Frontal cortex (tissue), 4 donors: Measurements from ENCODE around the gene ZMIZ1. TPM values are rescaled to one million over a fixed set of nuclear protein-coding genes. Genes with fewer than 3 reads are reported as not detected.
"Not testable (repeated sequence)": the region's sequence is repeated elsewhere in the genome, so short reads cannot be mapped to it uniquely, and the experiment has no call there.

Source experiments
- DNase-seq, 2 donors: peaks; one replicate each; pipeline ENCODE4 v3.0.0; 2012; ENCODE audit warnings: low spot score in 2 of 2
- FAIRE-seq: peaks from 2 replicates; lab custom pipeline; 2012; peaks lifted over from hg19 to GRCh38; lab: Jason Lieb, UNC
- total RNA-seq: library from RNA; depleted of rRNA; stranded (reverse); fragments of >200 nt; gene quantifications from one replicate; pipeline ENCODE4 v1.2.3, GENCODE V29; 2014
- donor health status: control.
- donor health status: control.
- donor health status: control.

Gene ZMIZ1
- total RNA-seq, 1 donor from 2014 or later: 19.6 TPM

GRCh38 chr10:79331226-79331625, 262.5 kb downstream of the ZMIZ1 start:
- DNase-seq: no peak
- FAIRE-seq: no peak

- no peak for DNase-seq
- FAIRE-seq: no peak
These were observed 262.9 kb downstream of the ZMIZ1 start for GRCh38 chr10:79331709-79332108.

- not testable (repeated sequence) for FAIRE-seq
These were observed 264.0 kb downstream of the ZMIZ1 start for GRCh38 chr10:79332610-79333315.

GRCh38 chr10:79333513-79333912, 264.7 kb downstream of the ZMIZ1 start:
- FAIRE-seq: no peak
- no peak for DNase-seq

More at GRCh38 chr10:79332610-79333315, 264.0 kb downstream of the ZMIZ1 start:
- not testable (repeated sequence) for DNase-seq

- no peak for FAIRE-seq
These were observed 265.8 kb downstream of the ZMIZ1 start for GRCh38 chr10:79334573-79334972.

GRCh38 chr10:79335094-79335469, 266.3 kb downstream of the ZMIZ1 start:
- no peak for FAIRE-seq
- no peak for DNase-seq

More at GRCh38 chr10:79334573-79334972, 265.8 kb downstream of the ZMIZ1 start:
- no peak for DNase-seq

- DNase-seq (peak; percentile 63 to 69), FAIRE-seq (no peak)
These were observed 266.9 kb downstream of the ZMIZ1 start for GRCh38 chr10:79335470-79336235.

- no peak for DNase-seq
- FAIRE-seq: no peak
These were observed 267.5 kb downstream of the ZMIZ1 start for GRCh38 chr10:79336276-79336675.

- DNase-seq (no peak), FAIRE-seq (no peak)
These were observed 268.0 kb downstream of the ZMIZ1 start for GRCh38 chr10:79336739-79337138.

GRCh38 chr10:79337783-79338469, 269.2 kb downstream of the ZMIZ1 start:
- DNase-seq, FAIRE-seq: not testable (repeated sequence)

- FAIRE-seq: no peak
- no peak for DNase-seq
These were observed 270.5 kb downstream of the ZMIZ1 start for GRCh38 chr10:79339266-79339665.

GRCh38 chr10:79340646-79341244, 272.0 kb downstream of the ZMIZ1 start:
- no peak for FAIRE-seq

GRCh38 chr10:79342295-79342761, 273.6 kb downstream of the ZMIZ1 start:
- DNase-seq (no peak), FAIRE-seq (no peak)

More at GRCh38 chr10:79340646-79341244, 272.0 kb downstream of the ZMIZ1 start:
- DNase-seq: no peak

- DNase-seq (no peak), FAIRE-seq (no peak)
These were observed 274.2 kb downstream of the ZMIZ1 start for GRCh38 chr10:79342811-79343561.

- FAIRE-seq (no peak), DNase-seq (no peak)
These were observed 275.9 kb downstream of the ZMIZ1 start for GRCh38 chr10:79344502-79345195.

GRCh38 chr10:79345241-79346011, 276.7 kb downstream of the ZMIZ1 start:
- no peak for FAIRE-seq
- DNase-seq: no peak

- FAIRE-seq (no peak), DNase-seq (no peak)
These were observed 277.2 kb downstream of the ZMIZ1 start for GRCh38 chr10:79346012-79346340.
